BLaER1 (cell line): ENCODE measurements around the gene PELO.
"Not testable (repeated sequence)": the region's sequence is repeated elsewhere in the genome, so short reads cannot be mapped to it uniquely, and the experiment has no call there.

Source experiments
- H3K27ac ChIP-seq: shearing (Covaris generic); formaldehyde crosslinking; 2 replicates; pipeline ENCODE4 v1.8.1; 2022
- H3K27me3 ChIP-seq: shearing (Covaris generic); formaldehyde crosslinking; 2 replicates; pipeline ENCODE4 v1.8.1; 2022
- H3K36me3 ChIP-seq: shearing (Covaris generic); formaldehyde crosslinking; 2 replicates; pipeline ENCODE4 v1.8.1; 2022
- H3K4me1 ChIP-seq: shearing (Covaris generic); formaldehyde crosslinking; 2 replicates; pipeline ENCODE4 v1.8.1; 2022
- H3K4me2 ChIP-seq: shearing (Covaris generic); formaldehyde crosslinking; 2 replicates; pipeline ENCODE4 v1.8.1; 2022
- H3K4me3 ChIP-seq: shearing (Covaris generic); formaldehyde crosslinking; 2 replicates; pipeline ENCODE4 v1.8.1; 2022
- H3K9ac ChIP-seq: shearing (Covaris generic); formaldehyde crosslinking; 2 replicates; pipeline ENCODE4 v1.8.1; 2022
- H3K9me3 ChIP-seq: shearing (Covaris generic); formaldehyde crosslinking; 2 replicates; pipeline ENCODE4 v1.8.1; 2022
- H4K20me1 ChIP-seq: shearing (Covaris generic); formaldehyde crosslinking; 2 replicates; pipeline ENCODE4 v1.8.1; 2022
- Cebpa-rat ChIP-seq: shearing (Covaris generic); IDR thresholded peaks from 2 replicates; pipeline ENCODE4 v1.8.1; 2022

PELO gene, protein sequence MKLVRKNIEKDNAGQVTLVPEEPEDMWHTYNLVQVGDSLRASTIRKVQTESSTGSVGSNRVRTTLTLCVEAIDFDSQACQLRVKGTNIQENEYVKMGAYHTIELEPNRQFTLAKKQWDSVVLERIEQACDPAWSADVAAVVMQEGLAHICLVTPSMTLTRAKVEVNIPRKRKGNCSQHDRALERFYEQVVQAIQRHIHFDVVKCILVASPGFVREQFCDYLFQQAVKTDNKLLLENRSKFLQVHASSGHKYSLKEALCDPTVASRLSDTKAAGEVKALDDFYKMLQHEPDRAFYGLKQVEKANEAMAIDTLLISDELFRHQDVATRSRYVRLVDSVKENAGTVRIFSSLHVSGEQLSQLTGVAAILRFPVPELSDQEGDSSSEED

DNA sequence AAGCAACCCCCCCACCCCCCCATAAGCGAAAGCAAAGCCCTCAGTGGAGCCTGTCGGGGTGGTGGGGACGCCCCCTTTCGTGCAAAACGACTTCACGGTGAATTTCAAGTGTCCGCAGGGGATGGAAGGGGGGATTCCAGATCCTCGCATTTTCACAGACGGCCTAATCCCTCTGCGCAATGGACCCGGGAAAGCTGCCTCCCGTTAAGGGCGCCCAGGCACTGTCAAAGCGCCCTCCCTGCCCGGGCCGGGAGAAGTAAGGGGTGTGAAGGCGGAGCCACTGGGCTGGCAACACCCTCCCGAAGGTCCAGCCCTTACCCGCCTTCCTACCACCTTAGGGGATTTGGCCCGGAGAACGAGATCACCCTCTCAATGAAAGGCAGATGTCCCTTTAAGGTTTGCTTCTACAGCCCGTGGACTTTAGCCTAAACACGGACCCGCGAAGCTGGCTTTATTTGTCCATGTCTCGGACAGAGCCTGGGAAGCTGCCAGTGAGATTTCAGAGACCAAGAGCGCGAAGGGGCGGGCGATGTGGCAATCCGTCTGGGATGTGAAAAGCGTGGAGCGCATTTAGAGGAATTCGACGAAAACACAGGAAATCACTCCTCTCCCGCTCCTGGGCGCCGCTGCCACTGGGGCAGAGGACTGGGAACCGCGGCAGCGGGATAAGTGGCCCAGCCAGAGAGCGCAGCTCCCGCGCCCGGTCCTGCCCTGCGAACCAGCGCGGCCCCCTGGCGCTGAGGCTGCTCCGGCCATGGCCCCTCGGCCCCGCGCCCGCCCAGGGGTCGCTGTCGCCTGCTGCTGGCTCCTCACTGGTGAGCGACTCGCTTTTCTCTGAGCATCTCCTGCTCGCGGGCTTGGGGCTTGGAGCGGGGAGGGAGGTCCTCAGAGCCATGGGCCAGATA lies at the start of gene PELO, which contains the start of gene ITGA1:
TSS of gene PELO (plus strand) at position 317 of the 905 bp plus-strand sequence. CDS start 12,479 bp downstream, outside the sequence.
TSS of gene ITGA1 (plus strand) at position 317 of the 905 bp plus-strand sequence. CDS start at position 755, 438 bp downstream.
- peaks cover 5% of the 10 kb centered on the region; the same call in 1 of the 2 replicates for H3K9me3 ChIP-seq
- no peak within 1 kb of the TSS for H3K9ac ChIP-seq
- H3K27ac ChIP-seq: no peak within 1 kb of the TSS
- H4K20me1 ChIP-seq: no peaks in the 10 kb centered on the region
- peaks cover 37% of the 10 kb centered on the region for H3K27me3 ChIP-seq
- H3K4me2 ChIP-seq: peak within 1 kb of the TSS; percentile 73
- no peaks in the 10 kb centered on the region for H3K36me3 ChIP-seq
- TF ChIP-seq Cebpa-rat: no peak
- peaks cover 8% of the 10 kb centered on the region; the same call in 1 of the 2 replicates for H3K4me1 ChIP-seq
- peak within 1 kb of the TSS; percentile 60 for H3K4me3 ChIP-seq

DNA sequence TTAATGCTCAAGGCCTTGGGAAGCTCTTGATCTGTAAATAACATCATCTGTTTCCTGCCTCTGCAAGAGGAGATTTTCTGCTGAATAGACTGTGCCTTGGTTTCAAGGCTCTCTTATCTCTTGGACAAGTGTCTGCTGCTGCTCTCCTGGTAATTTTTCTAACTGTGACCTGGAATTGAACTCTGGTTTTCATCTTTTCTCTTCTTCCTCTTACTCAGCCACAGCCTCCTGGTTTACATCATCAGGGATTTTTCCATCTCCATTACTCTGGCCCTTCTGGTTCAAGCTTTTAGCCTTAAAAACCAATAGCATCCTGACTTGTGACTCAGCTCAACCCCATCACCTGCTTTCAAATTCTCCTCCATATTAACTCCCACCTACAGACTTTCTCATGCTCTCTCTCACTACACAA lies 49.6 kb upstream of the PELO start:
- Histone ChIP-seq H3K36me3 (no peaks in the 10 kb centered on the region), H3K4me3 (no peak overlapping the region), H3K4me2 (no peak overlapping the region), H3K9me3 (no peaks in the 10 kb centered on the region), H4K20me1 (no peaks in the 10 kb centered on the region), H3K4me1 (peaks cover 14% of the 10 kb centered on the region), H3K27ac (no peak overlapping the region), H3K27me3 (no peaks in the 10 kb centered on the region), H3K9ac (no peak overlapping the region)
- no peak for TF ChIP-seq Cebpa-rat

DNA sequence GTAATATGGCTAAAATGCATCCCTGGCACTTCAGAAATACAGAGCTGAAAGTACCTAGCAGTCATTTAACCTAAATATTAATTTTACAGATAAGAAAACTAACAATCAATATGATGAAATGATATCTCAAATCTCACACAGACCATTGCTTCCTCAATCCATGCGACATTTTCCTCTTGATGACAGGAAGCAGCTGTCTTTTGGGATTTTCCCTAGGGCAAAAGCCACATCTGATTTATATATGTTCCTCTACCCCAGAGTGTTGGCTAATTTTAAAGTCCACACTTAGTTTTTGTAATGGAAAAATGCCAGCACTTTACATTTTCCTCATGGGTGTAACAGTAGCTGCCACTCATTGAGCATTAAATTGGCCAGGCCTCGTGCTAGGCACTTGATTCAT lies 47.7 kb upstream of the PELO start:
- Histone ChIP-seq H3K36me3 (no peaks in the 10 kb centered on the region), H3K9ac (no peak overlapping the region), H3K9me3 (no peaks in the 10 kb centered on the region), H3K4me2 (peak overlapping the region; percentile 44), H3K4me1 (peaks cover 24% of the 10 kb centered on the region), H3K4me3 (no peak overlapping the region), H3K27ac (no peak overlapping the region), H3K27me3 (no peaks in the 10 kb centered on the region), H4K20me1 (no peaks in the 10 kb centered on the region)
- no peak for TF ChIP-seq Cebpa-rat

DNA sequence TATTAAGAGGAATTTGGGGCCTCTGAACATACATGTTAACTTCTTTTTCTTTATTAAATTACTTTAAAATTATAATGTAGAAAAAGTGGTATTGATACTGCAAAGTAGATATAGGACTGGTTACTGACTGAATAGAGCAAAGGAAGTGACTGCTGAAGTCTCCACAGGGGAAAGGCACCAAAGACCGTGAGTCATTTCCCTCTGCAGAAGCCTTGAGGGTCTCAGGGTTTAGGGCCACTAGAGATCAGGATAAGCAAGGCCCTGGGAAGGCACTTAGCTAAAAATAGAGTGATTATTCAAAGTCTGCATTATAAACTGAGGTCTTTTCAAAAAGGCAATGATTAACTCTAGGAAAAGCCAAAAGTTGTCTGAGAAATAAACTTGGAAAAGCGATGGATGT lies 44.7 kb upstream of the PELO start:
- H3K4me2 ChIP-seq: no peak overlapping the region
- H4K20me1 ChIP-seq: no peaks in the 10 kb centered on the region
- H3K9ac ChIP-seq: no peak overlapping the region
- no peaks in the 10 kb centered on the region for H3K27me3 ChIP-seq
- no peaks in the 10 kb centered on the region for H3K9me3 ChIP-seq
- H3K4me3 ChIP-seq: no peak overlapping the region
- no peak overlapping the region for H3K27ac ChIP-seq
- H3K36me3 ChIP-seq: no peaks in the 10 kb centered on the region
- TF ChIP-seq Cebpa-rat: no peak
- H3K4me1 ChIP-seq: peaks cover 24% of the 10 kb centered on the region

DNA sequence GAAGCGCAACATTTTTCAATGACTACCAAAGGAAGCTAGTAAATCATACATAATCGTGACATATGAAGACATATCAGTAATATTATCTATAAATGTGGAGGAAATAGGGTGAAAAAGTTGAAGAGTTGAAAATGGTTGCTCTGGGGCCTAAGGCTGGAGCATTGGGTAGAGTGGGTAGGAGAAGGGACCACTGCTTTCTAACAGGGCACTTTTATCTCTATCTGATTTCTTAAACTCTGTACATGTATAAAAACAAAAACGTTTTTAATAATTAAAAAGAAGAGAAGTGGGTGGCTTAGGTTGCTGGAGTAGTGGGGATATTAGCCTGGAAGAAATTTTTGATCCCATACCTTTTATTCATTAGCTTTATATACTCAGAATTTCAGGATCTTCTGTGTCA lies 44.2 kb upstream of the PELO start:
- TF ChIP-seq Cebpa-rat: no peak
- H3K4me3 ChIP-seq: no peak overlapping the region
- H3K4me2 ChIP-seq: peak overlapping the region; percentile 15; the same call in 1 of the 2 replicates
- no peak overlapping the region for H3K9ac ChIP-seq
- H3K4me1 ChIP-seq: peaks cover 20% of the 10 kb centered on the region
- no peaks in the 10 kb centered on the region for H3K27me3 ChIP-seq
- H3K36me3 ChIP-seq: no peaks in the 10 kb centered on the region
- H4K20me1 ChIP-seq: no peaks in the 10 kb centered on the region
- H3K9me3 ChIP-seq: no peaks in the 10 kb centered on the region
- no peak overlapping the region for H3K27ac ChIP-seq

DNA sequence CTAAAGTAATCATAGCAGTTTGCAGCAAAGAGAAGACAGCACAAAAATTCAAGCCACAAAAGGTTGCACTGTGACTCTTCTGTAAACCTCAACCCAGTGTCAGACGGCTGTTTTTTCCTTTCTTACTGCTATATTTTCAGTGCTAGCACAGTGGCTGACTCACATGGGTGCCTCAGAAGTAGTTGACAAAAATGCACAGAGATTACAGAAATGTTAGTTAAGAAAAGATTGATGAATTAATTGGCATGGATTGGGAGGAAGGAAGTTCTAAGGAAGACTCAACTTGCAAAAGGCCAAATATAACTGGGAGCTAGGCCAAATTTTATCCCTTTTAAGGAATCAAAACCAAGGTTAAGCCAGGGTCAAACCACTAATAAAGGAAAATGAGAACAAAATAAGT lies 43.7 kb upstream of the PELO start:
- no peak overlapping the region for H3K4me3 ChIP-seq
- no peaks in the 10 kb centered on the region for H3K27me3 ChIP-seq
- no peaks in the 10 kb centered on the region for H3K9me3 ChIP-seq
- no peaks in the 10 kb centered on the region for H4K20me1 ChIP-seq
- H3K27ac ChIP-seq: no peak overlapping the region
- H3K36me3 ChIP-seq: no peaks in the 10 kb centered on the region
- H3K4me1 ChIP-seq: peaks cover 20% of the 10 kb centered on the region
- TF ChIP-seq Cebpa-rat: no peak
- H3K4me2 ChIP-seq: peak overlapping the region; percentile 15
- H3K9ac ChIP-seq: no peak overlapping the region

DNA sequence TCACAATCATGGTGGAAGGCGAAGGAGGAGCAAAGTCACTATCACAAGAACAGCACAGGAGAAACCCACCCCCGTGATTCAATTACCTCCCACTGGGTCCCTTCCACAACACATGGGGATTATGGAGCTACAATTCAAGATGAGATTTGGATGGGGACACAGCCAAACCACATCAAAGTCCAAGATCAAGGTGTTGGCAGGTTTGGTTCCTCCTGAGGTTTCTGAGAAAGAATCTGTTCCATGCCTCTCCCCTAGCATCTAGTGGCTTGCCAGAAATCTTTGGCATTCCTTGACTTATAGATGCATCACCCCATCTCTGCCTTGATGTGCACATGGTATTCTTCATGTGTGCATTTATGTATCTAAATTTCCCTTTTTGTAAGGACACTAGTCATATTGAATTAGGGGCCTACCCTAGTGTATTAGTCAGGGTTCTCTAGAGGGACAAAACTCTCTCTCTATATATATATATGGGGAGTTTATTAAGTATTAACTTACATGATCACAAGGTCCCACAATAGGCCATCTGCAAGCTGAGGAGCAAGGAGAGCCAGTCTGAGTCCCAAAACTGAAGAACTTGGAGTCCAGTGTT lies 42.8 kb upstream of the PELO start:
- not testable (repeated sequence) for H3K27me3 ChIP-seq, H3K4me3 ChIP-seq, H3K4me2 ChIP-seq, H4K20me1 ChIP-seq, H3K36me3 ChIP-seq, H3K9ac ChIP-seq, H3K9me3 ChIP-seq, H3K27ac ChIP-seq
- H3K4me1 ChIP-seq: peaks cover 17% of the 10 kb centered on the region

DNA sequence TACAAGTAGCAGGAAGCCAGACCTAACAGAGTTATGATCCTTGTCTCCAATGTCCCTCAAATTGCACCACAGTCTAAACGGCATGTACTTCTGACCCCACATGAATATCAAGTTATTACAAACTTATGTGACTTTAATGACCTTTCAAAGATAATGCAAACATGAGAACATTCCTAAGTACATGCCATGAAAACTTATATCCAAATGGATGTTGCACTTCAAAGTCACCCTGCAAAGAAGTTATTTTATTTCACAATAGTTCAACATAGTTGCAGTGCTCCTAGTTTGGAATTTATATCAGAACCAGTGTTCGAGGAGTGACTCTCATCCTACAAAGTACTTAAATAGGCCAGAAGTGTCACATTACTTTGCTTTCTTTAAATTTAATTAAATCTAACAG lies 41.2 kb upstream of the PELO start:
- no peak overlapping the region for H3K4me2 ChIP-seq

DNA sequence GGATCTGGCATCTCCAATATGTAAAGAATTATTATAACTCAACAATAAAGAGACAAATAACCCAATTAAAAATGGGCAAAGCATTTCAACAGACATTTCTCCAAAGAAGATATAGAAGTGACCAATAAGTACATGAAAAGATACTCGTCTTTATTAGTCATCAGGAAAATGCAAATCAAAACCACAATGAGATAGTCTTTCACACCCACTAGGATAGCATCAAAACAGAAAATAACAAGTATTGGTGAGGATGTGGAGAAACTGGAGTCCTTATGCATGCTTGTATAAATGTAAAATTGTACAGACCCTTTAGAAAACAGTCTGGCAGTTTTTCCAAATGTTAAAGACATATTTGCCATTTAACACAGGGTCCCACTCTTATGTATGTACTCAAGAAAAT lies 39.1 kb upstream of the PELO start:
- H4K20me1 ChIP-seq: no peaks in the 10 kb centered on the region
- no peak overlapping the region for H3K4me3 ChIP-seq
- no peak for TF ChIP-seq Cebpa-rat
- no peak overlapping the region for H3K27ac ChIP-seq
- H3K36me3 ChIP-seq: no peaks in the 10 kb centered on the region
- no peak overlapping the region for H3K9ac ChIP-seq
- no peaks in the 10 kb centered on the region for H3K9me3 ChIP-seq
- peaks cover 7% of the 10 kb centered on the region for H3K4me1 ChIP-seq
- no peak overlapping the region for H3K4me2 ChIP-seq
- H3K27me3 ChIP-seq: no peaks in the 10 kb centered on the region

More for the DNA sequence above, 41.2 kb upstream of the PELO start:
- H4K20me1 ChIP-seq: no peaks in the 10 kb centered on the region
- peaks cover 11% of the 10 kb centered on the region for H3K4me1 ChIP-seq
- no peaks in the 10 kb centered on the region for H3K9me3 ChIP-seq
- TF ChIP-seq Cebpa-rat: no peak
- no peak overlapping the region for H3K4me3 ChIP-seq
- no peaks in the 10 kb centered on the region for H3K27me3 ChIP-seq
- no peaks in the 10 kb centered on the region for H3K36me3 ChIP-seq
- no peak overlapping the region for H3K27ac ChIP-seq
- H3K9ac ChIP-seq: no peak overlapping the region
